Measurements from ENCODE around the gene MED31.
"Not testable (repeated sequence)": the region's sequence is repeated elsewhere in the genome, so short reads cannot be mapped to it uniquely, and the experiment has no call there.

Gene MED31

DNA sequence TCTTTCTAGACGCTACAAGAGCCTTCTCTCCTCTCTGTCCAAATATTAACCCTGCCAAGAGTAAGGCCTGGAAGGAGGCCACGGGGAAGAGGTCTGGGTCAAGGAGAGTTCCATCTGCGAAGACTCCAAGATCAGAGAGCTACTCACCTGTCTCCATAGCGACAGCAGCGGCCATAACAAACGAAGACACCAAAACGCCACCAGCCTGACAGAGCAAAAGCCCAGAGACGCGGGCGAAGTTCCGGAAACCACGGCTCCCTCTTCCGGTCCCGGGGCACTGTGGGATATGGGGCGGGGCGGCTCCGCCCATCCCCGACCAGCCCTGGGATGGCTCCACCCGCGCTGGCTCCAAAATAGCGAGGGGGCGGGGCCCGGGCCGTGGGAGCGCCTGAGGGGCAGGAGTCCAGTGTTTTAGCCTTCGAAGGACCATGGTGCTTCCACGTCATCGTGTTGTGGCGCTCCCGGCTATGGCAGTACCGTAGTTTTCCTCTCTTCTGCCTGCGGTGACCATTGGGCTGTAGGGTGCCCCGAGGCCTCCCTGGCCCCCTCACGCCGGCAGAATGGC, at the start of gene MED31, which contains the start of gene C17orf100:
Gene MED31, minus strand, starts transcription at position 252 of the 565 bp plus-strand sequence. Its CDS starts 77 bp downstream, at position 175.
Gene C17orf100, plus strand, starts transcription at position 409 of the 565 bp plus-strand sequence. Its CDS starts 152 bp downstream, at position 561.
- peak; percentile 89 for DNase-seq (ENCODE audit: low read depth)

DNA sequence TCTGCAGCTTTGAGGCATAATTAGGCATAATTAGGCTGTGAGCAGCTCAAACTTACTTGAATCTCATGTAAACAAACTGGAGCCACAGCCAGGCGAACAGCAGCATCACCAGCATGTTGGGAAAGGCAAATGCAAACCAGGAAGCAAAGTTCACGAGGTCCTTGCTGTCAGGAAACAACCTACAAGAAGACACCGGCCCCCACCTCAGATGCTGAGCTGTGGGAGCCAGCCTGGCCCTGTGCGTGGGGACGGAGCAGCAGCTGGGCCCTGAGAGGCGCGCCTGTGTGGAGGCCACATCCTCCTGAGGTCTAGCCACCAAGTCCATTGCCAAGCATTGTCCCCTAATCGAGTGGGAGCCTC, 49.5 kb upstream of the MED31 start:
- DNase-seq (ENCODE audit: low read depth): no peak

DNA sequence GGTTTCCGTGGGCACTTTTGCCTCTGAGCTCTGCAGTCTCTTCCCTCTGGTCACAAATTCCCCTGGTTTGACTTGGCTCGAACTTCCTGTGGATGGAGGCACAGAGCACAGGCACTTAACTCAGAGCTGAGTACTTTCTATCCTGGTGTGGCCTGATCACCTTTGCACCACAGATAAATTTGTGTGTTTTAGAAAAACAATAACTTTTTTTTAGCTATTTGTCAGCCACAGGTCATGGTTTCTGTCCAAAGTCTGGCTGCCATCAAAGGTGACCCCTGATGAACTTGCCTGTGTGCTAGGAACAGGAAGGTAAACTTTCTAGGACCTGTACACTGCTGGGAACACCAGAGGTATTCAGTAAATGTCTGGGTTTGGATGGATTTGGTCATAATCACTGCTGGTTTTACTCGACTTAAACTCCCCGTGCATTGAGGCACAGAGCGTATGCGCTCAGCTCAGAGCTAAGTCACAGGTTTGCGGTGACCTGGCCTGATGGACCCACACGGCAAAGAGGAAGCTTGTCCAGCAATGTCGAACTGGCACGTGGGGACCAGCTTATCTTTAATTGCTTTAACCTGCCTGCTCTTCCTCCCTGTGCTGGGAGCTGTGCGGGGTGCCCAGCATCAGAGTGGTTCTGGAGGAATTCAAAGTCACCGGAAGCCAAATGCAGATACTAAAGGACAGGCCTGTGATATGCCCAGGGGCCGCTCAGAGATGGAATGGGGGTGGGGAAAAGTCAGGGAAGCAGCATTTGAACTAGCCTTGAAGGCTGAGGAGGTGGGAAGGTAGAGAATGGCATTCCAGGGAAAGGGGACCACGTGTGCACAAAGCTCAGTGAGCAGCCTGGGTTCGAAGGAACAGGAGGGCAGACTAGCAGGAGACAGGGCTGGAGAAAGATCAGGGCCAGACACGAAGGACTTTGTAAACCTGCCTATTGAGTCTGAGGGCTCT, 48.9 kb upstream of the MED31 start:
- no peak for DNase-seq (ENCODE audit: low read depth)

DNA sequence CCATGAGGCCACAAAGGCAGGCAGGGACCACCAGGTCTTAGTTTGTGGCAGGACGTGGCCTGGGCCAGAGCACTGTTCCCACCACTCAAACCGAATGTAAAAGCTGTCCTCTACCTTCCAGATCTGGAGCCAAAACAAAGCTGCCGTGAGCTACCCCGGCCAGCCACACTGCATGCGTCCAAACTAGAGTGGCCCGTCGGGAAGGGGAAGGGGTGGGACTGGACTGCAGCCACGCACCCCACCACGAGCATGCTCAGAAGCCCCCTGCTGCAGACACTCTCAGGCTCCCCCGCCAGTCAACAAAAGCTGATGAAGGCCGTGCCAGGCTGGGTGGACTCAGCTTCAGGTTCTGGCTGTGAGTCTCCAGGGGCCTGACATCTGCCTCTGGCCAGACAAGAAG, 46.6 kb upstream of the MED31 start:
- no peak for DNase-seq (ENCODE audit: low read depth)

DNA sequence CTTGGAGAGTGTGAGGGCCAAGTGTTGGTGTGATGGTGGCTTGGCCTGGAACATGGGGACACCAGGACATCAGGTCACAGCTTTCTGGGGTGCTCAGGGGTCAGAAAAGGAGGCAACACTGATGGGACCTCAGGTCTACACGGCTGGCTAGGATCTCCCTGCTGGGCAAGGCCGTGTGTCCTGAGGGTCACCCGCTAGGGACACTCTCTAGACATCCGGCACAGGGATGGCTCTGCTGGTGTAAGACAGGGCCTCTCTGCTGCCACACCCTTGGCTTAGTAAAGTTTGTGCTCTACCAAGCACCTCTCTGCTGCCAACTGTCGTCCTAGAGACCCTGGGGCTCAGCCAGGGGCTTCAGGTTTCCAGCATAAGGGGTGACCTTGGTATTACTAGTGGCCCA, 45.5 kb upstream of the MED31 start:
- DNase-seq (ENCODE audit: low read depth): no peak

DNA sequence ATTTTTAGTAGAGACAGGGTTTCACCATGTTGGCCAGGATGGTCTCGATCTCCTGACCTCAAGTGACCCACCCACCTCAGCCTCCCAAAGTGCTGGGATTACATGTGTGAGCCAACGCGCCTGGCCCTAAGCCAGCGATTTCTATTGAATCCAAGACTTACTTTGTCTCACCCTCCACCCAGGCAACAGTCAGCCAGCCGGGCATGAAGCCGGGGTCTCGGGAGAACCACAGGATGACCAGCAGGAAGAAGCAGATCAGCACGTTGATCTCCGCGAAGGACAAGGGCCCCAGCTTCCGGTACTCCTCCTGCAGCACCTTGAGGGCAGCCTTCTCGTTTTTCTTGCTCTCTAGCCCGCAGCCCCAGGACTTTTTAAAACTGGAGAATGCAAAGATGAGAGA, 44.2 kb upstream of the MED31 start:
- DNase-seq (ENCODE audit: low read depth): no peak

DNA sequence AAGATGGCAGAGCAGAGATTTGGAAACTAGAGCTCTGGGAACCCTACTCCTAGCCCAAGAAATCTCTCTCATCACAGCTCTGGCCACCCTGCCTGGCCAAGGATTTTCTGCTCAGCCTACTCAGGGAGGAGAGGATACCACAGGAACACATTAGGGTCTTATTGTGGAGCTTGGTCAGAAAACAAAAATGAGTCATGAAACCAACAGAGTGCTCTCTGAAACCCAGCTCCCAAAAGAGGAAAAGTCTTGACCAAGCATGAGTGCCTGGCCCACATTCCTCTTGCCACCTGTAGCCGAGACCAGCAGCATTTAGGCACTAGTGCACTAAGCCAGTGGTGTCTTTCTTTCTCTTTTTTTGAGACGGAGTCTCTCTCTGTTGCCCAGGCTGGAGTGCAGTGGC, 43.6 kb upstream of the MED31 start:
- no peak for DNase-seq (ENCODE audit: low read depth)

DNA sequence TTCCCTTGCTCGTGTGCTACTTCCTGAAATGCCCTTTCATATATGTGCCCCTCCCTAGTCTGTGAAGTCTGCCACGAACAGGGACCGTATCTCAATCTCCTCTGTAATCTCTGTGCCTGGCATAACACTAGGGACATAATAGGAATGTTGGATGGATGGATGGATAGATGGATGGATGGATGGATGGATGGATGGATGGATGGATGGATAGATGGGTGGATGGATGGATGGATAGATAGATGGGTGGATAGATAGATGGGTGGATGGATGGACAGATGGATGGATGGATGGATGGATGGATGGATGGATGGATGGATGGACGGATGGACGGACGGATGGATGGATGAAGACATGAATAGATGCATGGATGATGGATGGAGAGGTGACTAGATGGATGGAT, 40.6 kb upstream of the MED31 start:
- DNase-seq (ENCODE audit: low read depth): not testable (repeated sequence)

DNA sequence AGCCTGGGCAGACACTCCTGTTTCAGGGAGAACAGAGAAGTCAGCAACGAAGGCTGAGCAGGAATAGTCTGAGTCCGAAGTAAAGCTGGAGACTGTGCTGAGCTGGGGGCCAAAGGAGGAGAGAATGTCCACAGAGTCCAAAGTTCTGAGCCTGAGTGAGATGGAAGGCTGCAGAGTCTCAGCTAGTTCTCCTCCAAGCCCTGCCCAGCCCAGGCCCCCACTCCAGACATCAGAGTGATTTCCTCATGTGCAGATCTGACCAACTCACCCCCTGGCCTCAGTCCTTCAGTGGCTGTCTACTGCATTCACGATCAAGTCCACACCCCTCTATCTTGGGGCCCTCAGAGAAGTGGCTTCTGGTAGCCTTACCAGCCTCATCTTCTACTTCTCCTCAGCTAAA, 40.1 kb upstream of the MED31 start:
- DNase-seq (ENCODE audit: low read depth): no peak

DNA sequence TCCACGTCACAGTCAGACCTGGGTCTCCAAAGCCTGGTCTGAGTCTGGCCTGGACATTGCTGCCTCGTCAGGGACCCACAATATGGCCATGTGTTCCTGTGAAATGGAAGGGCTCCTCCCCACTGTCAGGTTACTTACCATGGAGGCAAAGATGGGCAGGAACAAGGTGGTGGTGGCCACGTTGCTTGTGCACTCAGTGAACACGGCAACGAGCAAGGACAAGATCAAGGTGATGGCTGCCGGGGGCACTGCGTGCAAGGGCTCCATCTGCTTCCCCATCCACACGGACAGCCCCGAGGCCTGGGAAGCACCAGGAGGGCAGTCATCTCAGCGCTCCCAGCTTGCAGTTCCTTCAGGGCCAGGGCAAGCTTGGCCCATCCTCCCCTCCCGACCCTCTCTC, 39.2 kb upstream of the MED31 start:
- DNase-seq (ENCODE audit: low read depth): no peak

DNA sequence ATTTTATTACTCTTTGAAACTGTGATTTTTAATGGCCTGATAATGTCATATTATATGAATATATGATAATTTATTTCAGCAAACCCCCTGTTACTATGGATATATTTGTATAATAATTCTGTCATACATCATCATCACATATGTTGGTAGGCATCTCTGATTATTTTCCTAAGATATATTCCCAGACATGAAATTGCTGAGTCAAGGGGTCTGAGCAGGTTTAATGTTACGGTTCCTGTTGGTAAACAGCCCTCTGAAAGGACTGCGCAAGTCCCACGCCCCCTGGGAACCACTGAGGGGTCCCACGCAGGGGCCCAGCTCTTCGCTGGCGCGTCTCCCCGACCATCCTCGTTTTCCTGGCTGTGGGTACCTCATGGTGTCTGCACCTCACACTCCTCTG, 37.5 kb upstream of the MED31 start:
- DNase-seq (ENCODE audit: low read depth): no peak

DNA sequence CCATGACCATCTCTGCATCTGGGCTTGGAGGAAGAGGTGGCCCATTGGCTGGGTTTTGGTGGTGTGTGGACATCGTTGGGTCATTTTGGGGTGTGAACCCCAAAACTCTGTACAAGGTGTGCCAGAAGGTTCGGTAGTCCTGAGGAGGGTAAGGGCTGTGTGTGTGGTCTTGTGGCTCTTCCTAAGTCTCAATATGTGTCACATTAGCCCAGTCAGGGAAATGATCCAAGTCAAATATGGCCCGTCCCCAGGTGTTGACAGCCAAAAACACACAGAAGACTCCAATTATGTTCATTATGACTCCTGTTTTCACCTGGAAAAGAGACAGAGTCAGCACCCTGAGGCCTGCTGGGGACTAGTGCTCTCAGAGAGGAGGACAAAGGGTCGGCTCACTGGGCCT, 34.6 kb upstream of the MED31 start:
- no peak for DNase-seq (ENCODE audit: low read depth)

DNA sequence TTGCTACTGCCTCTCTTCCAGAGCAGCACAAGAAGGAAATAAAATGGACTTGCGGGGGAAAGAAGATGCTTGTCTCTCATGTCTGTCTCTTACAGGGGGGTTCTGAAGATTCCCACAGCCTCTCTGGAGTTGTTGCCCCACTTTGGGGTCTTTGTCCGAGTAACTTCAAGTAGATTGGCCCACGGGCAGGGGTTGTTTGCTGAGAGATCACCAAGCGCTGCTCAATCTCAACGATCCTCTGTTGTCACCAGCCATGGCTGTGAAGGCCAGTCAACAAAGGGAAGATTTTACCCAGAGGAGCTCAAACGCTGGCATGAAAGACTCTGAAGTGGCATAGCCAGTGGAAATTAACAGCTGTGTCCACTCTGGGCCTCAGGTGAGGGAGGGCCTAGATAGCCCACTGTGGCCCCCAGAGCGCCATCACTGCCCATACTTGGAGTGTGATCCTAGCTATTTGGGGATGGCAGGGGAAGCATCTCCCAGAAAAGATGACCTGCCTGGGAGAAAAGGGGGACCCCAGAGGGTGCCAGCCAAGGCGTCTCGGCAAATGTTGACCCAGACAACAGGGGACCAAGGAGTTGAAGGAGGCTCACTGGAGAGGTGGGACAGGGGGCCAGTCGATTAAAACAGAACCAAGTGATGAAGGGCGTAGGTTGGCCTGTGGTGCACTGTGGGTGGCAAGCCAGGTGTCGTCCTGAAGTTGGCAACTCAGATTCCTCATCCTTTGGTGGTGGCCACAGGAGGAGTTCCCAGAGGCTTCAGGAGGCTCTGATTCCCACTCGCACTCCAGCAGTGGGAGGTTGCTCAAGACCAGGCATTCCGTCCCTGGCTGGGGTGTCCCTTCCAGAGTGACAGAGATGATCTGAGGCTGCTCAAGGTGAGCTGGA, 33.7 kb upstream of the MED31 start:
- no peak for DNase-seq (ENCODE audit: low read depth)

DNA sequence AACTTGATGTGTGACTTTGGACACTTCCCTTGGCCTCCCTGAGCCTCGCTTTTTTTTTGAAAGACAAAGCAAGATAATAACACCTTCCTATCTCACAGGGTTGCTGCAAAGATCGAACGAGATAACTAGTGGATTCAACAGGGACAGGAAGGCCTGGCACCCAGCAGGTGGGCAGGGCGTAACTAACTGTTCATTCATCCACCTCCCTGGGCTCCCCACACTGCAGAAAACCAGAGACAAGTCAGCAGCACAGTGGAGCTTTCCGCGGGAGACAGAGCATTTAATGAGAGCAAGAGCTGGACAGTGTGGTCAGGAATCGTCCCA, 33.0 kb upstream of the MED31 start:
- DNase-seq (ENCODE audit: low read depth): no peak

DNA sequence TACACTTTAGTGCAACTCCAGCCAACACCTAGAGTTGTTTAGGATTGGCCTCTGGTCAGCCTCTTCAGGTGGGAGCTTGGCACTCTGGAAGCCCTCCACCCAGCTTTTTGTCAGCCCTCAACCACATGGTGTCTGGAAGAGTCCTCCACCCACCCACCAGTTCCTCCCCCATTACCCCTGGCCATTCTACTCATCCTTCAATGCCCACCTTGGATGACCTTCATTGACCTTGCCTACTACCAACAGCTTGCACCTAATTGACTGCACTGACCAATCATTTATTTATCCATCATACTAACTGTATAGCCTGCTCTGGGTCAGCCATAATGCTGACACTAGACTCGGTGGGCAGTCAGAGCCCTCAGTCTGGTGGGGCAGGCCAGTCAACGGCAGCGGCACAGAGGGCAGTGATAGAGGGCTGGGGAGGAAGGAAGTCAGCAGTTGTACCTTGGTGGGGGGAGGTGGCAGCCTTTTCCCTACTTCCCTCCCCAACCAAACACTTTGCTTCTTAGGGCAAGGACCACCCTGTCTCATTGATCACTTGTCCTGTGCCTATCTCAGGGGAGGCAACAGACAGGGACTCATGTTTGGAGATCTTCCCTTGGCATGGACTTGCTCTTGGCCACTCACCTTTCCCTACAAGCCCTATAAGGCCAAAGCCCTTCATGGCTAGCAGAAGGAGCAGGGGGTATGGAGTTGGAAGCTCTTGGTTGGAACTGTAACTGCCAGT, 32.5 kb upstream of the MED31 start:
- no peak for DNase-seq (ENCODE audit: low read depth)

DNA sequence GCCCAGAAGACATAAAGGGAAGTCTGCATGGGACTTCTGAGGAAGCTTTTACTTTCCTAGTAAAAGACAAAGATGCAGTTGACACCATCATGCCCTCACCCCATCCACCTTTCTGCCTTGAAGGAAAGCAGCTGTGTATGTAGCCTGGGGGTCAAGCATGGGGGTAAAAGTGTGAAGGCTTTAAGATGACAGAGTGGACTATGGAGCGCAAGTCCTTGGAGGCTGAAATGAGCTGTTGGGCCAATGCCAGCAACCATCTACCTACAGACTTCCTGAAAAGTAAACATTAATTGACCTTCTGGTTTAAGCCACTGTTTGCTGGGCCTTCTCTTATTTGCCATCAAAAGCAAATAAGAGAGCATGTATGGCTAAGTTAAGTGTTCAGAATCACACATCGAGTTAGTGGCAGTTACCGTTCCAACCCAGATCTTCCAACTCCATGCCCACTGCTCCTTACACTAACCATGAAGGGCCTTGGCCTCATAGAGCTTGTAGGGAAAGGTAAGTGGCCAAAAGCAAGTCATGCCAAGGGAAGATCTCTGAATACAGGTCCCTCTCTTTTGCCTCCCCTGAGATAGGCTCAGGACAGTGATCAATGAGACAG, 31.8 kb upstream of the MED31 start:
- DNase-seq (ENCODE audit: low read depth): no peak

DNA sequence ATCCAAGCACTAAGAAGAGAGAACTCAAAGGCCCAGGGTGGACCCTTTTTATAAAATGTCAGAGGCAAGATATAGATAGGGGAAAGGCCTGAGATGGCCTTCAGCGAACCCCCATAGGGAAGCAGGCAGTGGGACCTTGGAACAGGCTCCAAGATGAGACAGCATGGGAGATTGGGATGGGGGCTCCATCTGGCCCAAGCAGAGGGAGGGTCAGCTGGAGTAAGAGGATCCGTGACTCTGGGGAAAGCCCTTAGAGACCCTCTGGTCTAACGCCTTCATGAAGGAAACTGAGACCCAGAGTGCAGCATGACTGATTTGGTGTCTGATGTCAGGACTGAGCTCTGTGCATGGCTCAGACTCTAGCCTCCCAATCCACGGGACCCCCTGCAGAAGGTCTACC, 30.9 kb upstream of the MED31 start:
- no peak for DNase-seq (ENCODE audit: low read depth)

DNA sequence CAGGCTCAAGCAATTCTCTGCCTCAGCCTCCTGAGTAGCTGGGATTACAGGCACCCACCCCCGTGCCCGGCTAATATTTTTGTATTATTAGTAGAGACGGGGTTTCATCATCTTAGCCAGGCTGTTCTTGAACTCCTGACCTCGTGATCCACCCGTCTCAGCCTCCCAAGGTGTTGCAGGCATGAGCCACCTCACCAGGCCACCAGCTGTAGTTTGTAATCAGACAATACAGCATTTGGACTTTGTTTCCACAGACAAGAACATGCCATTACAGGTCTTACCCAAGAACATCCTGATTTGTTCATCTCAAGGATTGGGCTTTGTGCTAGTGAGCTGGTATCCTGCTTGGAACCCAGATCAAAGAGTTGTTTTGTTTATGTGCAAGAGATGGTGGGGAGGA, 30.3 kb upstream of the MED31 start:
- DNase-seq (ENCODE audit: low read depth): no peak

DNA sequence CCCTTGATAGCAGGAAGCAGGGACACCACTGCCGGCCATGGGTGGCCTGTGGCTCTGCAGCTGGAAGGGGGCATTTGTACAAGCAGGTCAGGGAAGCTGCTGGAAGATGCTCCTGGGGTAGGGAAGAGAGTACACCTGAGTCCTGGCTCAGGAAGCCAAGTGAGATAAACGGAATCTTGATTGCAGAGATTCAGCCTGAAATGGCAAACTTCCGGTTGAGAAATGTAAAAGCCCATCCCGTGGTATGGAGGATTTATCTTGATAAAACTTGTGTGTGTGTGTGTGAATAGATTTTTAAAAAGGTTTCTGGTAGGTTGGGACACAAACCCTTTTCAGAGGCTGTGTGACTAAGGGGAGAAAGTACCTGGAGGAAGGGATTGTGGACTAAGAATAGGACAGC, 29.8 kb upstream of the MED31 start:
- no peak for DNase-seq (ENCODE audit: low read depth)

DNA sequence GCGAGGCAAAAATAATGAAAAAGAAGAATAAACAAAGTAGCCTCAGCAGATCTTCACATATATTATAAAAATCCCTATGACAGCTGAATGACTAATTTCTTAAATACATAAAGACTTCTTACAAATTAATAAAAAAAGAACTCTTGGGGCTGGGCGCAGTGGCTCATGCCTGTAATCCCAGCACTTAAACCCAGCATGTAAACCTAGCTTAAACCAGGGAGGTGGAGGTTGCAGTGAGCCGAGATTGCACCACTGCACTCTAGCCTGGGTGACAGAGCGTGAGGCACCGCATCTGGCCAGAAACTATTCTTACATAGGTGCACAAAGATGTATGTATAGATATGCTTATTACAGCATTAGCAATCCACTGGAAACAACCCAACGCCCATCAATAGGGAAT, 27.8 kb upstream of the MED31 start:
- no peak for DNase-seq (ENCODE audit: low read depth)

DNA sequence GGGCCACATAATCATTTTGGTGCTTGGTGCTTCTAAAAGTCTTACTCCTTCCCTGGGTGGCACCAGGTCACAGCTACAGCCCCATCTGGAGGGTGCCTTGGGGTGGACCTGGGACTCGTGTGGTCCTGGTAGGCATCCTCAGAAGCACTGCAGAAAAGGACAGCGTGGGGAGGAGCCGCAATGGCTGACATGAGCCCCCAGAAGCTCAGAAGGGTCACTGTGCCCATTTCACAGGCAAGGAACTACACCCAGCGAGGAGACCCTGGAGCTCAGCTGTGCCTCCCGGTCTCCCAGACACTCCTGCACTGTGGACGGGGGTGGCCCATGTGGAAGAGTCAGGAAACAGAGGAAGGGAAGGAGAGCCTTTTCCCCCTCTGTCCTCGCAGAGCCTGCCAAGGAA, 26.5 kb upstream of the MED31 start:
- no peak for DNase-seq (ENCODE audit: low read depth)

All from stimulated activated CD8-positive, alpha-beta memory T cell treated with anti-CD3 and anti-CD28 coated beads, Interleukin-15, amount 100 ng/mL, for 1 hour (primary cell).